ENCODE measurements around the gene PPFIBP1.

PPFIBP1 gene

DNA sequence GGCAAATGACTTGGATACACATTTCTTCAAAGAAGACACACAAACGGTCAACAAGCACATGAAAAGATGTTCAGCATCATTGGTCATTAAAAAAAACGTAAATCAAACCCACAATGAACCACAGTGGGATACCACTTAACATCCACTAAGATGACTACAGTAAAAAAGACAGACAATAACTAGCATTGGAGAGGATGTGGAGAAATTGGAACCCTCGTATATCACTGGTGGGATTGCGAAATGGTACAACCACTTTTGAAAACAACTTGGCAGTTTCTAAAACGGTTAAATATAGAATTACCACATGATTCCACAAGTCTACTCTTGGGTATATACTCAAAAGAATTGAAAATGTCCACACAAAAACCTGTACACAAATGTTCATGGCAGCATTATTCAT, 25.2 kb upstream of the PPFIBP1 start:
- no peaks in the 10 kb centered on the region for H3K36me3 ChIP-seq (ENCODE audit: control insufficient read depth, insufficient read depth, low read length)
- no peak for DNase-seq (ENCODE audit: extremely low read depth, insufficient read length)
- H3K27me3 ChIP-seq (replicated peaks; ENCODE audit: control insufficient read depth, insufficient read depth, low read length), result no peaks in the 10 kb centered on the region
- TF ChIP-seq, protein P1, sequence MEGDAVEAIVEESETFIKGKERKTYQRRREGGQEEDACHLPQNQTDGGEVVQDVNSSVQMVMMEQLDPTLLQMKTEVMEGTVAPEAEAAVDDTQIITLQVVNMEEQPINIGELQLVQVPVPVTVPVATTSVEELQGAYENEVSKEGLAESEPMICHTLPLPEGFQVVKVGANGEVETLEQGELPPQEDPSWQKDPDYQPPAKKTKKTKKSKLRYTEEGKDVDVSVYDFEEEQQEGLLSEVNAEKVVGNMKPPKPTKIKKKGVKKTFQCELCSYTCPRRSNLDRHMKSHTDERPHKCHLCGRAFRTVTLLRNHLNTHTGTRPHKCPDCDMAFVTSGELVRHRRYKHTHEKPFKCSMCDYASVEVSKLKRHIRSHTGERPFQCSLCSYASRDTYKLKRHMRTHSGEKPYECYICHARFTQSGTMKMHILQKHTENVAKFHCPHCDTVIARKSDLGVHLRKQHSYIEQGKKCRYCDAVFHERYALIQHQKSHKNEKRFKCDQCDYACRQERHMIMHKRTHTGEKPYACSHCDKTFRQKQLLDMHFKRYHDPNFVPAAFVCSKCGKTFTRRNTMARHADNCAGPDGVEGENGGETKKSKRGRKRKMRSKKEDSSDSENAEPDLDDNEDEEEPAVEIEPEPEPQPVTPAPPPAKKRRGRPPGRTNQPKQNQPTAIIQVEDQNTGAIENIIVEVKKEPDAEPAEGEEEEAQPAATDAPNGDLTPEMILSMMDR (IDR thresholded peaks at IDR 0.05; ENCODE audit: insufficient read depth, low read length, poor library complexity, severe bottlenecking), result no peak
- H3K4me3 ChIP-seq (replicated peaks; ENCODE audit: low read depth, low read length), result no peak overlapping the region

DNA sequence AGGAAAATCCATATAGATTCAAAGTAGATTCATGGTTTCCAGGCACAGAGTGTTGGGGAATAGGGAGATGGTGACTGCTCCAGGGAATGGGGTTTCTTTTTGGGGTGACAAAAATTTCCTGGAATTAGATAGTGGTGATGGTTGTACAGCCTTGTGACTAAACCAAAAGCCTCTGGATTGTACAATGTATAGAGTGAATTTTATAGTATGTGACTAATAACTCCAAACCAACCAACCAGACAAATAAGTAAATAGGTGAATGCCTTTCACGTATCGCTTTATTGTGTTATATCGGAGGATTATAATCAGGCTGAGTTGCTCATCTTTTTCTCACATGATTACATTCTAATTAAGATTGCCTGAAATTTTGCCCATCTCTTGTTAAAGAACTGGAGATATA, 24.6 kb upstream of the PPFIBP1 start:
- no peaks in the 10 kb centered on the region for H3K36me3 ChIP-seq (ENCODE audit: control insufficient read depth, insufficient read depth, low read length)
- TF ChIP-seq, protein P1 (IDR thresholded peaks at IDR 0.05; ENCODE audit: insufficient read depth, low read length, poor library complexity, severe bottlenecking), result no peak
- no peaks in the 10 kb centered on the region for H3K27me3 ChIP-seq (replicated peaks; ENCODE audit: control insufficient read depth, insufficient read depth, low read length)
- H3K4me3 ChIP-seq (replicated peaks; ENCODE audit: low read depth, low read length), result no peak overlapping the region
- no peak for DNase-seq (ENCODE audit: extremely low read depth, insufficient read length)

DNA sequence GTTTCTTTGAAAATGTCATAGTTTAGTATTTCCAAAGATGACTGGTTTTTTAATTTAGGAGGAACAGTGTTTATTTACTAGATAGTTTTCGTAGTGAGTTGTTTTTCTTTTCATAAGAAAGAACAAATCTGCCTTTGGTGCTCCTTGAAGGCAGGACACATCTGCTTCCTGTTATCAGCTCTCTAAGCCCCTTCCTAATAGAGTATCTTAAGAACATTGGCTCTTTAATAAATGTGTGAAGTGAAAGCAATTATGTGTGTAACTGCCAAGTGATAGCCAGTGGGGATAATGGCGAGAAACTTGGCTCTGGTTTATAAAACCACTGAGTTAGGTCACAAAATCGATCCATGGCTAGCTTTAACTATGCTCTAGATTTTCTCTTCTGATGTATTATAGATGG, 23.5 kb upstream of the PPFIBP1 start:
- no peak for DNase-seq (ENCODE audit: extremely low read depth, insufficient read length)
- TF ChIP-seq, protein P1 (IDR thresholded peaks at IDR 0.05; ENCODE audit: insufficient read depth, low read length, poor library complexity, severe bottlenecking), result no peak
- Histone ChIP-seq H3K27me3 (replicated peaks; ENCODE audit: control insufficient read depth, insufficient read depth, low read length) (no peaks in the 10 kb centered on the region; the same call in 1 of the 2 replicates), H3K4me3 (replicated peaks; ENCODE audit: low read depth, low read length) (no peak overlapping the region), H3K36me3 (ENCODE audit: control insufficient read depth, insufficient read depth, low read length) (no peaks in the 10 kb centered on the region)

DNA sequence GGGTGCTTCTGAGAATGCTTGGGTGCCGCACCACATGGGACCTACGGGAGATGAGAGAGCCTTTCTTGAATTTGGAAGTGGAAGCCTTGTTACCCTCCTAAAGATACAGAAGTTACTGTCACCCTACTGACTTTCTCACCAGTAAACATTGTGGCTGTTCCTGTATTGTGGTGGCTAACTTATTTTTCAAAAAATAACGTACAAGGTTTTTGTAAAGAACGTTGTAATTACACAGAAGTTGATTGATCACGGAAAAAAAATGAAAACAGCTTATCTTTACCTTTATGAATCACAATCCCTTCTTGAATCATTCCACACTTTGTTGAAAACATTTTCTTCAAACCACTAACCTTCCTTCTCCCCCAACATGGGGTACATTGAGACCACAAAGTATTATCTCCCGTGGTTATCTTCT, 22.0 kb upstream of the PPFIBP1 start:
- H3K36me3 ChIP-seq (ENCODE audit: control insufficient read depth, insufficient read depth, low read length), result no peaks in the 10 kb centered on the region
- no peaks in the 10 kb centered on the region; the same call in 1 of the 2 replicates for H3K27me3 ChIP-seq (replicated peaks; ENCODE audit: control insufficient read depth, insufficient read depth, low read length)
- DNase-seq (ENCODE audit: extremely low read depth, insufficient read length), result no peak
- TF ChIP-seq, protein P1 (IDR thresholded peaks at IDR 0.05; ENCODE audit: insufficient read depth, low read length, poor library complexity, severe bottlenecking), result no peak
- H3K4me3 ChIP-seq (replicated peaks; ENCODE audit: low read depth, low read length), result no peak overlapping the region

DNA sequence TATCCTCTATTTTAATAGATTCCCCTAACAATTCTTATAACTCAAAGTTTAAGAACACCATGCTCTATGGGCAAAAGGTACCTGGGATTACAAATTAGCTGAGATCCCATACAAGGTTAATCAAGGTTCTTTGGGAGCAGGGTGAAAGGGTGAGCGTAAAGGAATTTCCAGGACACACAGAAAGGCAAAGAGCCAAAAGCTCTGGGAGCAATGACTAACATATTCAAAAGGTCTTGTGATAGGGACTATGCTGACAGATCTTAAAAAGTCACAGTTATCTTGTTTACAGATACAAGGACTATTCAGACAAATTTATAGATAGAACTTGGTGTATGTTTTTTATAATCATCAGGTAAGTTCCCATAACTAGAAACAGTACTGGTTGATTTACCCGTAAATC, 19.5 kb upstream of the PPFIBP1 start:
- TF ChIP-seq, protein P1 (IDR thresholded peaks at IDR 0.05; ENCODE audit: insufficient read depth, low read length, poor library complexity, severe bottlenecking), result no peak
- no peak for DNase-seq (ENCODE audit: extremely low read depth, insufficient read length)
- Histone ChIP-seq H3K36me3 (ENCODE audit: control insufficient read depth, insufficient read depth, low read length) (no peaks in the 10 kb centered on the region), H3K27me3 (replicated peaks; ENCODE audit: control insufficient read depth, insufficient read depth, low read length) (no peaks in the 10 kb centered on the region; the same call in 1 of the 2 replicates), H3K4me3 (replicated peaks; ENCODE audit: low read depth, low read length) (no peak overlapping the region)

DNA sequence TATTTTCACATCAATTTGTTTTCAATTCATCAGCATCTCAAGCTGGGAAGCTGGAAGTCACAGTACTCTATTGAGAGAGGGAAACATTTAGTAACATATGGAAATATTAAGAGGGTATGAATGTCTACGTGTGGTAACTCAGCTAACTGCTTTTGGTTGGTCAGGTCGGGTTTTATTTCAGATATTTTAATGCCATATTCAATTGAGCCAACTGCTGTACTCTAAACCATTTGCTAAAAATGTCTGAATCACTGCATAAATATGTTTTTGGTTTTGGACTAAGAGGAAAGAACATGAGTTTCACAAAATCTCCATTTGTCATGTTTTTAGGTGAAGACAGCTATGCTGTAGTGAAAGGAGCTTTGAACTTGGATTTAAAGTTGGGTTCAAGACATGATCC, 18.9 kb upstream of the PPFIBP1 start:
- Histone ChIP-seq H3K27me3 (replicated peaks; ENCODE audit: control insufficient read depth, insufficient read depth, low read length) (no peaks in the 10 kb centered on the region; the same call in 1 of the 2 replicates), H3K36me3 (ENCODE audit: control insufficient read depth, insufficient read depth, low read length) (no peaks in the 10 kb centered on the region), H3K4me3 (replicated peaks; ENCODE audit: low read depth, low read length) (no peak overlapping the region)
- DNase-seq (ENCODE audit: extremely low read depth, insufficient read length), result no peak
- TF ChIP-seq, protein P1 (IDR thresholded peaks at IDR 0.05; ENCODE audit: insufficient read depth, low read length, poor library complexity, severe bottlenecking), result no peak

All from GM06990 (cell line).